ENCODE measurements around the gene KIAA0825. TPM values are rescaled to one million over a fixed set of nuclear protein-coding genes. Genes with fewer than 3 reads are reported as not detected.
"Not testable (repeated sequence)": the region's sequence is repeated elsewhere in the genome, so short reads cannot be mapped to it uniquely, and the experiment has no call there.

KIAA0825 gene
- total RNA-seq, 5 donors from 2014 or later (not counting 1 experiment from before 2014, with no cell fraction given) = 1.4 to 4.0 (median 1.6) TPM

DNA sequence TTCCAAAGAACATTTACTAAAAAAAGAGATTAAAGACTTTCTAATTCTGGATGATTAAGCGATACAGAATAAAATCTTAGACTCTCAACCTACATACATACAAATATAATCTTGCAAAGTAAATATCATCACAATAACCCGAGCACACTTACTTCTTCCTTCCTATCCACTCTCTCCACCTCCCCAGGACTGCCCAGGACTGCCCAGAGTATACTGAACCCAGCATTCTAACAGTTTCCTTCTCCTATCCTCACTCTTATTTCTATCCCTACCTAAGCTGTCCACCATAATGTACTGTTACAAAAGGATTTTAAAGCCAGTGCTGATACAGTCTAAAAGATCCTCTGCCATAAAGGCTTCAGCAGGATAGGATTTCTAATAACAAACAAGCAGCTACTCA, 463.7 kb downstream of the KIAA0825 start:
- no peak for DNase-seq
- H3K27ac ChIP-seq (ENCODE audit: low read length) = no peak overlapping the region
- WGBS (ENCODE audit: insufficient coverage) = 81% methylated on average over 2 of the region's 2 CpGs

DNA sequence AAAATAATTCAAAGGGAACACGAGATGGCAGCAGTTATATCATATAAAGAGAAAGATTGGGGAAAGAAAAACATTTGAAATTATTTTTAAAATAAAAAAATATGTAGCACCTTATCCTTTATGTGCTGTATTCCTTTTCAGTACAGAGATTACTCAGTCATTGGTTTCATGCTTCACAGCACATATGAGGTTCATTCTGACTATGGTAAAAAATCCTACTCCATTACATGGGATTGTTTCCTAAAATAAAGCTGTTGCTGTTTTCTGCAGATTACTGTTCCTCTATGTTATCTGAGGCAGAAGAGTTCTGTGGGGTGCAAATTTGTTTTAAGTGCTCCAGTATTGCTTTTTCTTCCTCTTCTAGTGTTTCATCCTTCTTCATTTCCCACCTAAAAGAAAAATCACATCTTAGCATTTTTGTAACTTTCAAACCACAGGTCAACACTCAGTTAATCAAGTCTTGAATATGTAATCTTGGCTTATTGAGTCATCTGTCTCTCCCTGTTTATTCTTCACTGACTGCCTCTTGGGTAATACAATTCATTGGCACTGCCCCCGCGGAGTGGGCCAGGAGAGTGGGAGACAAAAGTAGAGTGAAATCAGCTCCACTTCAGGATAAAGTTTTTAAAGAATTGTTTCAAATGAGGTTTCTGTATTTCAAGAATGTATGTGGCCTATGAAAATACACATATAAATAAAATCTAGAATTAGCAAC, 464.5 kb downstream of the KIAA0825 start:
- H3K36me3 ChIP-seq (ENCODE audit: control insufficient read depth in 2 of 2, extremely low read depth in 1 of 2, insufficient read depth in 1 of 2, low read length in 1 of 2) = no peaks in the 10 kb centered on the region
- no peak overlapping the region for H3K4me3 ChIP-seq (ENCODE audit: control insufficient read depth in 1 of 2, extremely low read depth in 1 of 2, low read length in 1 of 2)
- ChIA-PET CTCF (no interaction called here), POLR2A (no interaction called here)
- no peaks in the 10 kb centered on the region for H3K27me3 Mint-ChIP-seq
- no peak overlapping the region for H3K27ac Mint-ChIP-seq
- ATAC-seq (replicated peaks in 1 of 4) (no peak), DNase-seq (no peak)
- H3K27me3 ChIP-seq (replicated peaks in 1 of 2; ENCODE audit: control insufficient read depth in 2 of 2, extremely low read depth in 1 of 2, insufficient read depth in 2 of 2, low read length in 1 of 2) = no peaks in the 10 kb centered on the region
- no CpG with 5 or more reads among the region's 3 CpGs for WGBS (ENCODE audit: insufficient coverage)
- H3K36me3 Mint-ChIP-seq = no peaks in the 10 kb centered on the region
- peaks cover 0 to 4% (median 0%) of the 10 kb centered on the region in 3 donors for H3K9me3 Mint-ChIP-seq
- no peak overlapping the region for H3K4me3 Mint-ChIP-seq
- no peaks in the 10 kb centered on the region for H3K4me1 ChIP-seq (ENCODE audit: control insufficient read depth in 1 of 2, extremely low read depth in 1 of 2, insufficient read depth in 2 of 2, low read length in 2 of 2)
- H3K9me3 ChIP-seq = no peaks in the 10 kb centered on the region
- no peak overlapping the region for H3K27ac ChIP-seq (ENCODE audit: low read length)
- no peaks in the 10 kb centered on the region for H3K4me1 Mint-ChIP-seq

More for the DNA sequence above, 463.7 kb downstream of the KIAA0825 start:
- H3K27me3 ChIP-seq (replicated peaks in 1 of 2; ENCODE audit: control insufficient read depth in 2 of 2, extremely low read depth in 1 of 2, insufficient read depth in 2 of 2, low read length in 1 of 2) = no peaks in the 10 kb centered on the region
- Mint-ChIP-seq H3K4me3 (no peak overlapping the region), H3K27me3 (no peaks in the 10 kb centered on the region), H3K36me3 (no peaks in the 10 kb centered on the region), H3K27ac (no peak overlapping the region), H3K9me3 (peaks cover 0 to 4% (median 0%) of the 10 kb centered on the region in 3 donors), H3K4me1 (no peaks in the 10 kb centered on the region)
- ChIA-PET POLR2A (no interaction called here), CTCF (no interaction called here)
- ATAC-seq (replicated peaks in 1 of 4) = no peak
- no peaks in the 10 kb centered on the region for H3K4me1 ChIP-seq (ENCODE audit: control insufficient read depth in 1 of 2, extremely low read depth in 1 of 2, insufficient read depth in 2 of 2, low read length in 2 of 2)
- H3K9me3 ChIP-seq = no peaks in the 10 kb centered on the region
- no peaks in the 10 kb centered on the region for H3K36me3 ChIP-seq (ENCODE audit: control insufficient read depth in 2 of 2, extremely low read depth in 1 of 2, insufficient read depth in 1 of 2, low read length in 1 of 2)
- H3K4me3 ChIP-seq (ENCODE audit: control insufficient read depth in 1 of 2, extremely low read depth in 1 of 2, low read length in 1 of 2) = no peak overlapping the region

- ATAC-seq (replicated peaks in 1 of 4); H3K36me3 Mint-ChIP-seq; H3K9me3 ChIP-seq; H3K4me1 ChIP-seq (ENCODE audit: control insufficient read depth in 1 of 2, extremely low read depth in 1 of 2, insufficient read depth in 2 of 2, low read length in 2 of 2); H3K27ac Mint-ChIP-seq; H3K4me3 ChIP-seq (ENCODE audit: control insufficient read depth in 1 of 2, extremely low read depth in 1 of 2, low read length in 1 of 2); H3K27ac ChIP-seq (ENCODE audit: low read length); H3K27me3 ChIP-seq (replicated peaks in 1 of 2; ENCODE audit: control insufficient read depth in 2 of 2, extremely low read depth in 1 of 2, insufficient read depth in 2 of 2, low read length in 1 of 2); DNase-seq; H3K4me1 Mint-ChIP-seq; H3K36me3 ChIP-seq (ENCODE audit: control insufficient read depth in 2 of 2, extremely low read depth in 1 of 2, insufficient read depth in 1 of 2, low read length in 1 of 2); POLR2A ChIA-PET; H3K4me3 Mint-ChIP-seq; CTCF ChIA-PET: not testable (repeated sequence)
- Mint-ChIP-seq H3K27me3 (peaks cover 12 to 18% of the 10 kb centered on the region in 2 donors), H3K9me3 (peaks cover 9 to 19% (median 19%) of the 10 kb centered on the region in 3 donors)
These were observed 474.8 kb downstream of the KIAA0825 start for GRCh38 chr5:94143621-94144020.

DNA sequence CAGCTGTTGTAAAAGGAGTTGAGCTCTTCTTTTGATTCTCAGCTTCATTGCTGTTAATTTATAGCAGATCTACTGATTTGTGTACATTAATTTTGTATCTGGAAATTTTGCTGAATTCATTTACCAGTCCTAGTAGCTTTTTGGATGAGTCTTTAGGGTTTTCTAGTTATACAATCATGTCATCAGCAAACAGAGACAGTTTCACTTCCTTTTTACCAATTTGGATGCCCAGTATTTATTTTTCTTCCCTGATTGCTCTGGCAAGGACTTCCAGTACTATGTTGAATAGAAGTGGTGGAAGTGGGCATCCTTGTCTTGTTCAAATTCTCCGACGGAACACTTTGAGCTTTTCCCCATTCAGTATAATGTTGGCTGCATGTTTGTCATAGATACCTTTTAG, 478.1 kb downstream of the KIAA0825 start:
- ChIA-PET POLR2A (no interaction called here), CTCF (no interaction called here)
- Mint-ChIP-seq H3K4me3 (no peak overlapping the region), H3K9me3 (peaks cover 6 to 29% (median 16%) of the 10 kb centered on the region in 3 donors), H3K4me1 (no peaks in the 10 kb centered on the region), H3K27ac (no peak overlapping the region), H3K36me3 (peaks cover 5% of the 10 kb centered on the region), H3K27me3 (peaks cover 16 to 18% of the 10 kb centered on the region in 2 donors)
- WGBS (ENCODE audit: insufficient coverage) = no CpG with 5 or more reads among the region's 2 CpGs
- no peak overlapping the region for H3K27ac ChIP-seq (ENCODE audit: low read length)
- no peaks in the 10 kb centered on the region for H3K27me3 ChIP-seq (replicated peaks in 1 of 2; ENCODE audit: control insufficient read depth in 2 of 2, extremely low read depth in 1 of 2, insufficient read depth in 2 of 2, low read length in 1 of 2)
- no peaks in the 10 kb centered on the region for H3K36me3 ChIP-seq (ENCODE audit: control insufficient read depth in 2 of 2, extremely low read depth in 1 of 2, insufficient read depth in 1 of 2, low read length in 1 of 2)
- no peaks in the 10 kb centered on the region for H3K9me3 ChIP-seq
- no peaks in the 10 kb centered on the region for H3K4me1 ChIP-seq (ENCODE audit: control insufficient read depth in 1 of 2, extremely low read depth in 1 of 2, insufficient read depth in 2 of 2, low read length in 2 of 2)
- no peak for ATAC-seq (replicated peaks in 1 of 4)
- H3K4me3 ChIP-seq (ENCODE audit: control insufficient read depth in 1 of 2, extremely low read depth in 1 of 2, low read length in 1 of 2) = no peak overlapping the region
- no peak for DNase-seq

GRCh38 chr5:94130077-94130476, 488.3 kb downstream of the KIAA0825 start:
- ChIA-PET CTCF (no interaction called here), POLR2A (no interaction called here)

DNA sequence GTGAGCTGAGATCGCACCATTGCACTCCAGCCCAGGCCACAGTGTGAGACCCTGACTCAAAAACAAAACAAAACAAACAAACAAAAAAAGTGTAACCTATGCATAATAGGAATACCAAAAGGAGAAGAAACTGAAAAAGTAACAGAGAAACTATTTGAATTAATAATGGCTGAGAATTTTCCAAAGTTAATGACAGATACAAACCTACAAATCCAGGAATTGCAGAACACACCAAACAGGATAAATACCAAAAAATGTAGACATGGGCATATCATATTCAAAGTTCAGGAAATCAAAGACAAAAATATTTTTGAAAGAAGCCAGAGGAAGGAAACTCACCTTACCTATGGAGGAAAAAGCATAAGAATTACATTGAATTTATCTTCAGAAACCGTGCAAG, 493.3 kb downstream of the KIAA0825 start:
- no peaks in the 10 kb centered on the region for H3K4me1 Mint-ChIP-seq
- POLR2A ChIA-PET = no interaction called here
- Histone ChIP-seq H3K4me1 (ENCODE audit: control insufficient read depth in 1 of 2, extremely low read depth in 1 of 2, insufficient read depth in 2 of 2, low read length in 2 of 2) (no peaks in the 10 kb centered on the region), H3K4me3 (ENCODE audit: control insufficient read depth in 1 of 2, extremely low read depth in 1 of 2, low read length in 1 of 2) (no peak overlapping the region), H3K36me3 (ENCODE audit: control insufficient read depth in 2 of 2, extremely low read depth in 1 of 2, insufficient read depth in 1 of 2, low read length in 1 of 2) (no peaks in the 10 kb centered on the region), H3K27me3 (replicated peaks in 1 of 2; ENCODE audit: control insufficient read depth in 2 of 2, extremely low read depth in 1 of 2, insufficient read depth in 2 of 2, low read length in 1 of 2) (peaks cover 0 to 2% of the 10 kb centered on the region in 2 experiments), H3K27ac (ENCODE audit: low read length) (no peak overlapping the region), H3K9me3 (no peaks in the 10 kb centered on the region)
- WGBS (ENCODE audit: insufficient coverage) = no CpG with 5 or more reads among the region's 2 CpGs
- H3K4me3 Mint-ChIP-seq = no peak overlapping the region
- DNase-seq (no peak), ATAC-seq (replicated peaks in 1 of 4) (no peak)
- H3K27me3 Mint-ChIP-seq = peaks cover 3 to 14% of the 10 kb centered on the region in 2 donors
- CTCF ChIA-PET = no interaction called here
- H3K9me3 Mint-ChIP-seq = peaks cover 0 to 4% (median 0%) of the 10 kb centered on the region in 3 donors
- no peak overlapping the region for H3K27ac Mint-ChIP-seq
- no peaks in the 10 kb centered on the region for H3K36me3 Mint-ChIP-seq

More at GRCh38 chr5:94130077-94130476, 488.3 kb downstream of the KIAA0825 start:
- H3K36me3 ChIP-seq (ENCODE audit: control insufficient read depth in 2 of 2, extremely low read depth in 1 of 2, insufficient read depth in 1 of 2, low read length in 1 of 2) = no peaks in the 10 kb centered on the region
- H3K27ac Mint-ChIP-seq = no peak overlapping the region
- H3K9me3 Mint-ChIP-seq = peaks cover 0 to 8% (median 3%) of the 10 kb centered on the region in 3 donors
- no peaks in the 10 kb centered on the region for H3K4me1 ChIP-seq (ENCODE audit: control insufficient read depth in 1 of 2, extremely low read depth in 1 of 2, insufficient read depth in 2 of 2, low read length in 2 of 2)
- peaks cover 3 to 5% of the 10 kb centered on the region in 2 donors for H3K27me3 Mint-ChIP-seq
- no peak overlapping the region for H3K4me3 ChIP-seq (ENCODE audit: control insufficient read depth in 1 of 2, extremely low read depth in 1 of 2, low read length in 1 of 2)
- ATAC-seq (replicated peaks in 1 of 4) (no peak), DNase-seq (no peak)
- H3K36me3 Mint-ChIP-seq = no peaks in the 10 kb centered on the region
- H3K27ac ChIP-seq (ENCODE audit: low read length) = no peak overlapping the region
- WGBS (ENCODE audit: insufficient coverage) = no CpG with 5 or more reads among the region's 1 CpG
- no peaks in the 10 kb centered on the region for H3K4me1 Mint-ChIP-seq
- no peak overlapping the region for H3K4me3 Mint-ChIP-seq
- no peaks in the 10 kb centered on the region for H3K9me3 ChIP-seq
- no peaks in the 10 kb centered on the region for H3K27me3 ChIP-seq (replicated peaks in 1 of 2; ENCODE audit: control insufficient read depth in 2 of 2, extremely low read depth in 1 of 2, insufficient read depth in 2 of 2, low read length in 1 of 2)
